ENCODE results near the gene ZNF576.
"Not testable (repeated sequence)": the region's sequence is repeated elsewhere in the genome, so short reads cannot be mapped to it uniquely, and the experiment has no call there.

The ZNF576 gene

GRCh38 chr19:43625918-43626579 lies 29.7 kb downstream of the ZNF576 start:
- no peak for DNase-seq (ENCODE audit: low read depth)

GRCh38 chr19:43626838-43627237 lies 30.4 kb downstream of the ZNF576 start:
- no peak for DNase-seq (ENCODE audit: low read depth)

- DNase-seq (ENCODE audit: low read depth), result no peak
Observed at GRCh38 chr19:43628646-43629326, 32.4 kb downstream of the ZNF576 start.

- no peak for DNase-seq (ENCODE audit: low read depth)
Observed at GRCh38 chr19:43631491-43631890, 35.1 kb downstream of the ZNF576 start.

GRCh38 chr19:43633520-43633919 lies 37.1 kb downstream of the ZNF576 start:
- DNase-seq (ENCODE audit: low read depth), result no peak

- no peak for DNase-seq (ENCODE audit: low read depth)
Observed at GRCh38 chr19:43634068-43634467, 37.7 kb downstream of the ZNF576 start.

GRCh38 chr19:43634506-43634871 lies 38.1 kb downstream of the ZNF576 start:
- no peak for DNase-seq (ENCODE audit: low read depth)

- no peak for DNase-seq (ENCODE audit: low read depth)
Observed at GRCh38 chr19:43634872-43635560, 38.6 kb downstream of the ZNF576 start.

- not testable (repeated sequence) for DNase-seq (ENCODE audit: low read depth)
Observed at GRCh38 chr19:43635561-43635940, 39.2 kb downstream of the ZNF576 start.

GRCh38 chr19:43636121-43636683 lies 39.8 kb downstream of the ZNF576 start:
- DNase-seq (ENCODE audit: low read depth), result no peak

- DNase-seq (ENCODE audit: low read depth), result no peak
Observed at GRCh38 chr19:43638214-43638994, 42.0 kb downstream of the ZNF576 start.

- no peak for DNase-seq (ENCODE audit: low read depth)
Observed at GRCh38 chr19:43638995-43639518, 42.7 kb downstream of the ZNF576 start.

- peak; percentile 16 for DNase-seq (ENCODE audit: low read depth)
Observed at GRCh38 chr19:43639519-43640423, 43.4 kb downstream of the ZNF576 start, which contains the start of gene CADM4. Gene CADM4, minus strand, starts transcription at chr19:43639850. Its CDS starts 60 bp downstream, at chr19:43639790.

GRCh38 chr19:43640424-43640757 lies 44.0 kb downstream of the ZNF576 start:
- DNase-seq (ENCODE audit: low read depth), result no peak

GRCh38 chr19:43641333-43641732 lies 44.9 kb downstream of the ZNF576 start:
- no peak for DNase-seq (ENCODE audit: low read depth)

GRCh38 chr19:43642531-43642930 lies 46.1 kb downstream of the ZNF576 start:
- no peak for DNase-seq (ENCODE audit: low read depth)

- no peak for DNase-seq (ENCODE audit: low read depth)
Observed at GRCh38 chr19:43643326-43643725, 46.9 kb downstream of the ZNF576 start.

GRCh38 chr19:43644181-43644580 lies 47.8 kb downstream of the ZNF576 start:
- DNase-seq (ENCODE audit: low read depth), result no peak

GRCh38 chr19:43648633-43649032 lies 52.2 kb downstream of the ZNF576 start:
- DNase-seq (ENCODE audit: low read depth), result no peak

- DNase-seq (ENCODE audit: low read depth), result no peak
Observed at GRCh38 chr19:43649514-43649913, 53.1 kb downstream of the ZNF576 start.

GRCh38 chr19:43650276-43650675 lies 53.9 kb downstream of the ZNF576 start:
- not testable (repeated sequence) for DNase-seq (ENCODE audit: low read depth)

Measured in activated T-cell treated with anti-CD3 and anti-CD28 coated beads for 24 hours (primary cell).